Astrocyte of the cerebellum (primary cell): ENCODE data around the gene OPRPN.

Experiments
- DNase-seq: peaks from one replicate; pipeline ENCODE4 v3.0.0-alpha.2; 2011; ENCODE audit warnings: low read depth
- H3K4me3 ChIP-seq: 2 replicates; pipeline ENCODE4 v1.5.1; 2011; ENCODE audit warnings: mild to moderate bottlenecking, low read depth, low read length, moderate library complexity
- CTCF ChIP-seq: IDR thresholded peaks from 2 replicates; pipeline ENCODE4 v1.5.1; 2012; ENCODE audit warnings: low read length, low read depth, moderate library complexity, mild to moderate bottlenecking; ENCODE audit errors: missing control alignments
- in situ Hi-C: cut with HindIII; loops from 2 replicates; pipeline ENCODE4 v1.10.0; 2017; ENCODE audit warnings: low sequenced_read_pairs

OPRPN gene

GRCh38 chr4:70443329-70443728 lies 45.6 kb downstream of the OPRPN start:
- H3K4me3 ChIP-seq, result no peak overlapping the region
- in situ Hi-C loops, result no loop called here
- no peak for DNase-seq
- TF ChIP-seq CTCF, result no peak

- H3K4me3 ChIP-seq, result no peak overlapping the region
- in situ Hi-C loops, result no loop called here
- TF ChIP-seq CTCF, result no peak
- no peak for DNase-seq
These were observed 51.5 kb downstream of the OPRPN start for GRCh38 chr4:70449220-70449619.

- in situ Hi-C loops, result no loop called here
- TF ChIP-seq CTCF, result no peak
- DNase-seq, result no peak
- no peak overlapping the region for H3K4me3 ChIP-seq
These were observed 55.2 kb downstream of the OPRPN start for GRCh38 chr4:70452946-70453345.
